ENCODE data around the gene RNF144B.

The RNF144B gene

DNA sequence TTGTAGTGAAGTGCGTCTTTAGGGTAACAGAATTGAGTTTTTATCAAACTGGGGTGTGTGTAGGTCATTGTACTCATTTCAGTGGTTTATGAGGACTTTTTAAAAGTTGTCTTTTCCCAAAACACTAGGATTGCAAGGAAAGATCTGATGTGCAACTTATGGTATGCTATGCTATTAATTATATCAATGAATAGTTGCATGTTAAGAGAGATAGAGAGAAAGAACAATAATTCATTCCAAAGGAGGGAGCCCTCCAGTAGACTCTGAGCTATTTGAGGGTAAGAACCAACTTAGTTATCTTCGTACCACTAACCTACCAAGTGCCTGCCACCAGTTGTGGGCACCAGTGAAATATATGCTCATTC lies 117.1 kb downstream of the RNF144B start:
- Histone ChIP-seq H3K4me3 (ENCODE audit: low read depth in 1 of 2, low read length in 1 of 2) (no peak overlapping the region), H3K9me3 (no peaks in the 10 kb centered on the region), H3K4me1 (ENCODE audit: control insufficient read depth in 1 of 2, insufficient read depth in 1 of 2, low read depth in 1 of 2, low read length in 1 of 2) (peaks cover 12 to 14% of the 10 kb centered on the region in 2 experiments), H3K27ac (no peak overlapping the region), H3K27me3 (no peaks in the 10 kb centered on the region), H3K36me3 (no peaks in the 10 kb centered on the region)
- TF ChIP-seq, protein P1, sequence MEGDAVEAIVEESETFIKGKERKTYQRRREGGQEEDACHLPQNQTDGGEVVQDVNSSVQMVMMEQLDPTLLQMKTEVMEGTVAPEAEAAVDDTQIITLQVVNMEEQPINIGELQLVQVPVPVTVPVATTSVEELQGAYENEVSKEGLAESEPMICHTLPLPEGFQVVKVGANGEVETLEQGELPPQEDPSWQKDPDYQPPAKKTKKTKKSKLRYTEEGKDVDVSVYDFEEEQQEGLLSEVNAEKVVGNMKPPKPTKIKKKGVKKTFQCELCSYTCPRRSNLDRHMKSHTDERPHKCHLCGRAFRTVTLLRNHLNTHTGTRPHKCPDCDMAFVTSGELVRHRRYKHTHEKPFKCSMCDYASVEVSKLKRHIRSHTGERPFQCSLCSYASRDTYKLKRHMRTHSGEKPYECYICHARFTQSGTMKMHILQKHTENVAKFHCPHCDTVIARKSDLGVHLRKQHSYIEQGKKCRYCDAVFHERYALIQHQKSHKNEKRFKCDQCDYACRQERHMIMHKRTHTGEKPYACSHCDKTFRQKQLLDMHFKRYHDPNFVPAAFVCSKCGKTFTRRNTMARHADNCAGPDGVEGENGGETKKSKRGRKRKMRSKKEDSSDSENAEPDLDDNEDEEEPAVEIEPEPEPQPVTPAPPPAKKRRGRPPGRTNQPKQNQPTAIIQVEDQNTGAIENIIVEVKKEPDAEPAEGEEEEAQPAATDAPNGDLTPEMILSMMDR (IDR thresholded peaks at IDR 0.05), result no peak

DNA sequence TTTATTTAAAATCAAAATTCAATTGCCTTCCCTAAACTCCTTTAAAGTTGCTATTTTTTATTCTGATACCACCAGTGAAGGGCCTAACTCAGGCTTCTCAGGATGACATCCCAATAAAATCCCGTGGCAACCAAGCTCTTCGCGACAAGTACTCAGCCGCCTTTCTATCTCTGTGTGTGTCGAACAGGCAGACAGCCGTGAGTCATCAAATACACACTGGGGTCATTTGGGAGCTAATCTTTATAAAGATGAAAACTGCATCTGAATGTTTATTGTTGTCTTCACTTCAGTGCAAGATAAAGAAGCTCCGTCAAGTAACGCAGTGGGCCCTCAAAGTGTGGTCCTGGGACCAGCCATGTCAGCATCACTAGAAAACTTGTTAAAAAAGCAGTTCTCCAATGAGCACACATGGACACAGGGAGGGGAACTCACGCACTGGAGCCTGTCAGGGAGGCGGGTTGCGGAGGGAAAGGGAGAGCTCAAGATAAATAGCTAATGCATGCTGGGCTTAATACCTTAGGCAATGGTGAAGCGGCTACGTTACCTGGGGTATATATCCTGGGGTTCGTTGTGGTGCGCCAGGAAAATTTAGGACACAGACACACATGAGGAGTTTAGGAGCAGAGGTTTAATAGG lies 119.3 kb downstream of the RNF144B start:
- no peaks in the 10 kb centered on the region for H3K27me3 ChIP-seq
- TF ChIP-seq, protein P1 (IDR thresholded peaks at IDR 0.05), result no peak

DNA sequence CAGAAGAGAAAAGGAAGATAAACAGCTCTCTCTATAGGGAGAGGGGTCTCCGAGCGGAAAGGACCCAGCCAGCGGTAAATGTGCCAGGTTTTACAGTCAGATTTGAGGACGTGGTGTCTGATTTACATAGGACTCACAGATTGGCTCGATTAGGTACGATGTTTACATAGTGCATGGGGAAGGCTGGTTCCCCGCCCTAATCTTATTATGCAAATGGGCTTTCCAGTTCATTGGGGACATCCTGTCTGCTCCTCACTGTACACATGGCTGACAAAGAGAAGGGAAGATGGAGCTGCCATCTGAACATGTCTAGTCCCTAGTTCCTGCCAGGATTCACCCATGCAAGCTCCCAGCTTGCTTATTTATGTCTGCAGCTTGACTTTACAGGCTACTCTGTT lies 119.9 kb downstream of the RNF144B start:
- Histone ChIP-seq H3K4me3 (ENCODE audit: low read depth in 1 of 2, low read length in 1 of 2) (no peak overlapping the region), H3K4me1 (ENCODE audit: control insufficient read depth in 1 of 2, insufficient read depth in 1 of 2, low read depth in 1 of 2, low read length in 1 of 2) (peaks cover 4 to 5% of the 10 kb centered on the region in 2 experiments), H3K36me3 (no peaks in the 10 kb centered on the region), H3K27me3 (no peaks in the 10 kb centered on the region), H3K27ac (no peak overlapping the region), H3K9me3 (no peaks in the 10 kb centered on the region)
- TF ChIP-seq, protein P1 (IDR thresholded peaks at IDR 0.05), result no peak

More for the DNA sequence above, 119.3 kb downstream of the RNF144B start:
- Histone ChIP-seq H3K9me3 (no peaks in the 10 kb centered on the region), H3K27ac (no peak overlapping the region), H3K4me3 (ENCODE audit: low read depth in 1 of 2, low read length in 1 of 2) (no peak overlapping the region), H3K36me3 (no peaks in the 10 kb centered on the region), H3K4me1 (ENCODE audit: control insufficient read depth in 1 of 2, insufficient read depth in 1 of 2, low read depth in 1 of 2, low read length in 1 of 2) (peaks cover 9 to 10% of the 10 kb centered on the region in 2 experiments)

DNA sequence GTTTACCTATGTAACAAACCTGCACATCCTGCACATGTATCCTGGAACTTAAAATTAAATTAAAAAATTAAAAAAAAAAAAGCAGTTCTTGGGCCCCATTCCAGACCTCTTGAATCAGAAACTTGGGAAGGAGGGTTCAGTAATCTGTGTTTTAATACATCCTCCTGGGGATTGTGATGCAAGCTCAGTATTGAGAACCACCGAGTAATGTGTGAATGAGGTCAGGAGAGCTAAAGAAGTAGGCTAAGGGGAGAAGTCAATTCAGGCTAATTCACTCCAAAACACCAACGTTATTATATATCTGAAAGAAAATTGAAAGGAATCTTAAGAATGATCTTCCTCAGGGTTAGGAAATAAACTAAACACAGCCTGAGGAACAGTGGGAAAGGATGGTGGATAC lies 120.4 kb downstream of the RNF144B start:
- Histone ChIP-seq H3K9me3 (no peaks in the 10 kb centered on the region), H3K36me3 (no peaks in the 10 kb centered on the region), H3K4me1 (ENCODE audit: control insufficient read depth in 1 of 2, insufficient read depth in 1 of 2, low read depth in 1 of 2, low read length in 1 of 2) (peaks cover 4% of the 10 kb centered on the region in 2 experiments), H3K4me3 (ENCODE audit: low read depth in 1 of 2, low read length in 1 of 2) (no peak overlapping the region), H3K27ac (no peak overlapping the region), H3K27me3 (no peaks in the 10 kb centered on the region)
- TF ChIP-seq, protein P1 (IDR thresholded peaks at IDR 0.05), result no peak

DNA sequence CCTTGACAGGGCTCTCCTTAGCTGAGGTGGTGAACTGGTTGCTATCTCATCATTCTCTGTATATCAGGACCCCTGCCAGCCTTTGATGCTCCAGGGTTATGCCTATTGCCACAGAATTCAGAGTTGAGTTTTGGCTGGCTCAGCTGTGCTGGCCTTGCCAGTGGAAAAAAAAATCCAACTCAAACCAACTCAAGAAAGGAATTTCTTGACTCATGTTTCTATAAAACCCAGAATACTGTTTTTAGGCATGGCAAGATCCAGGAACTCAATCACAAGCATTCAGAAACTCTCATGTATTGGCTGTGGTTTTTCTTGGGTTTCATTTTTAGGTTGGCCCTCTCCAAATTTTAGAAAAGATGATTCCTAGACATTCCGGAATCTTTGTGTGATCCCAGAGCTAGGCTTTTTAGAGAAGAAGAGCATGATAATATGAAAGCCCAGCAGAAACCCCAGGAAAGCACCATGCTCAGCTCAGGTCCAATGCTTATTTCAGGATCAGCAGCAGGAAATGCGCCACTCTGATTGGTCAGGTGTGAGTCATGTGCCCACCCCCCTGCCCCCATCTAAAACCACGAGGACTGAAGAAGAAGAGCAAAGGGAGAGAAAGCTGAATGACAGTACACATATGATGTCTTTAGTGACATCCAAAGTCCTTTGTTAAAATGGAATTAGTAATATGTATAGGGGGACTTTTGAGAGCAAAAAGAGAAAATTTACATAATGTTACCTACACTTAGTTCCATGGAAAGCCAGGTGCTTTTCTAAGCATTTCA lies 122.9 kb downstream of the RNF144B start:
- Histone ChIP-seq H3K4me3 (ENCODE audit: low read depth in 1 of 2, low read length in 1 of 2) (no peak overlapping the region), H3K9me3 (no peaks in the 10 kb centered on the region), H3K36me3 (no peaks in the 10 kb centered on the region), H3K27ac (no peak overlapping the region), H3K4me1 (ENCODE audit: control insufficient read depth in 1 of 2, insufficient read depth in 1 of 2, low read depth in 1 of 2, low read length in 1 of 2) (no peaks in the 10 kb centered on the region), H3K27me3 (no peaks in the 10 kb centered on the region)
- TF ChIP-seq, protein P1 (IDR thresholded peaks at IDR 0.05), result no peak

Data from neutrophil (primary cell).